ENCODE data around the gene KRT2.

Gene KRT2

DNA sequence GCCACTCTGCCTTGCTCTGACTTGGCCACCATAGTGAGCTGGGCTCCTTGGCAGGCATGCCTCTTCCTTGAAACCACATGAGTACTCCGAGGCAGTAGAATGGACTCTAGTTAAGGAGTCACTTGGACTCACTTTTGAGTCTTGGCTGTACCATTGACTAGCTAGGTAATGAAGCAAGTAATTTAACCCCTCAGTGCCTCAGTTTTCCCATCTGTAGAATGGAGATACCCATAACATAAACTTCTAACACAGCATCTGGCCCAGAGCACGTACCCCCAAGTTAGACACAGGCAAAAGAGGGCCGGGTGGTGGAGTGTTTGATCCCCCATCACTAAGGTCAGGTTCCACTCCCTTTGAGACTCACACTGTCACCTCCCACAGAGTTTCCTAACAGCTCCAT lies 43.0 kb upstream of the KRT2 start:
- TF ChIP-seq CTCF (IDR thresholded peaks at IDR 0.05; ENCODE audit: insufficient read depth, missing control alignments), result no peak
- FAIRE-seq, result no peak
- no peak for DNase-seq (ENCODE audit: insufficient read length, low spot score)

DNA sequence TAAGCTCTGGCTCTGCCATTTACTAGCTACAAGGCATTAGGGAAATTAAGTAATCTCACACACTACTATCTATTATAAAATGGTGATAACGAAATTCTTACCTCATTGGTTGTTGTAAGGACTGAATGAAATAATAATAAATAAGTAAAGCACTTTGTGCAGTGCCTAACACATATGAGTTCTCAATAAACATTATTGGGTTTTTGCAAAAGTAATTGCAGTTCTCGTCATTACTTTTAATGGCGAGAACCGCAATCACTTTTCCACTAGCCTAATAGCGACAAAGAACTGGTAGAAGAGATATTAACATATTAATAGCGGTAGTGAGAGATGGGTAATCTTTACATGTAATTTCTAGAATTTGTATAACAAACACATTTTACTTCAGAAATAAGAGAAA lies 42.1 kb upstream of the KRT2 start:
- DNase-seq (ENCODE audit: insufficient read length, low spot score) (no peak), FAIRE-seq (no peak)

DNA sequence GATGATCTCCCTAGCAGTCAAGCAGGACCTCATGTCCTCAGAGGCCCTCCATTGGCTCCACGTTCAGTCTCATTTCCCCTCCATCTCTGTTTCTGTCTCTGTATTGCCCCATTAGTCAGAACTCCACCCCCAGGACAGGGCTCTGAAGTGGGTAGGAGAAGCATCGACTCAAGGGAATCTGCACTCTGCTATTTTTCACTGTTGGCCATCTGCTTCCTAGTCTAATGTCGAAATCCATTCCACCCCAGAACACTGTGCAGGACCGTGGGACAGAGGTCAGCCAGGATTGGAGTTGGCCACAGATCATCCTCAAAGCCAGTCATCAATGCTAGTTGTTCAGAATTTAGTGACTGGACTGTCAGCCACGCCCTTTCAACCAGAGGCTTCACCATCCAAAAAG lies 41.2 kb upstream of the KRT2 start:
- DNase-seq (ENCODE audit: insufficient read length, low spot score), result no peak
- TF ChIP-seq CTCF (IDR thresholded peaks at IDR 0.05; ENCODE audit: insufficient read depth, missing control alignments), result no peak
- FAIRE-seq, result no peak

More for the DNA sequence above, 42.1 kb upstream of the KRT2 start:
- no peak for TF ChIP-seq CTCF (IDR thresholded peaks at IDR 0.05; ENCODE audit: insufficient read depth, missing control alignments)

DNA sequence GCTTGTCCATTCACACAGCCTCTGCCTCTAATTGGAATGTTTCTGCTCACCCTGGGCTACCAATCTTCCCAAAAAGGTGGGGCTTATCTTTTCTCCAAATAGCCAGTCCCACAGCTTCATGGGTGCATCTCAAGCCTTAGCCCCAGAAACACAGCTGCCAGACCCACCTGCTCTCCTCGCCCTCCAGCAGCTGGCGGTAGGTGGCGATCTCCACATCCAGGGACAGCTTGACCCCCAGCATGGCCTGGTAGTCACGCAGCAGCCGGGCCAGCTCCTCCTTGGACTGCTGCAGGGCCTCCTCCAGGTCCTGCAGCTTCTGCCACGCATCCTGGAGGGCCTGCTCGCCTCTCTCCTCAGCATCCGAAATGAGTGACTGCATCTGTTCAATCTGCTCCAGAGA lies 40.2 kb upstream of the KRT2 start:
- no peak for TF ChIP-seq CTCF (IDR thresholded peaks at IDR 0.05; ENCODE audit: insufficient read depth, missing control alignments)
- DNase-seq (ENCODE audit: insufficient read length, low spot score) (no peak), FAIRE-seq (no peak)

- FAIRE-seq (no peak), DNase-seq (ENCODE audit: insufficient read length, low spot score) (no peak)
- no peak for TF ChIP-seq CTCF (IDR thresholded peaks at IDR 0.05; ENCODE audit: insufficient read depth, missing control alignments)
Measured at GRCh38 chr12:52691841-52692150, 39.8 kb upstream of the KRT2 start.

GRCh38 chr12:52691076-52691840 lies 39.2 kb upstream of the KRT2 start:
- no peak for TF ChIP-seq CTCF (IDR thresholded peaks at IDR 0.05; ENCODE audit: insufficient read depth, missing control alignments)
- FAIRE-seq (no peak), DNase-seq (ENCODE audit: insufficient read length, low spot score) (no peak)

DNA sequence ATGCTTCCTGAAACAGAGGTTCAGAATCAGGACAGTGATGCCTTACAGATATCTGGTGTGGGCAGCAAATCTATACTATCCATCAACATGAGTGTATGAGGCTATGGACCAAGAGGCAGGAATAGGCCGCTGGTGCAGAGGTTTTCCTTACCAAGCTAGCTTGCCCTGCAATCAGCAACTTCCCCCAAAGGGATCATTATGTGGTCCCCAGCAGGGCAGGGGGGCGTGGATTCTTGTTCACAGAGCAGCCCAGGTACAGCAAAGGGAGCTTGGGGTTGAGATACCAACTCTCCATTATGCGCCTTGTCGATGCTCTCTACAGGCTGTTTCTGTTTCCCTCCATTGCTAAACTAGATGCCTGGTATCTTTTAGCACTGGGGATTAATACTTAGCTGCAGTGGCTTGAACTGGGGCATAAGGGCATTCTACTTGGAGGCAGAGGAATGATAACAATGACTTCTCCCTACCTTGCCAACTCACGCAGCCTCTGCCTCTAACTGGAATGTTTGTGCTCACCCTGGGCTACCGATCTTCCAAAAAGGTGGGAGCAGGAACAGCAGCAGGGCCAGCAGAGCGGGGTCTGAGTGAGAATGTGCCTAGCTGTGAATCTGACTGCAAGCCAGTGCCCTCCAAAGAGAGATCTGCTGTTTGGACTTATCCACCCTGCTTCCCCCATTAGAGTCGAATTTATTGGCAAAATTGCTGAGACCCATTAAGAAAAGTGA lies 38.5 kb upstream of the KRT2 start:
- DNase-seq (ENCODE audit: insufficient read length, low spot score), result no peak
- no peak for TF ChIP-seq CTCF (IDR thresholded peaks at IDR 0.05; ENCODE audit: insufficient read depth, missing control alignments)
- FAIRE-seq, result no peak

All from D721Med (cell line).